Hepatocyte (in vitro differentiated cells): ENCODE results near the gene EIF4E3. TPM values are rescaled to one million over a fixed set of nuclear protein-coding genes. Genes with fewer than 3 reads are reported as not detected.

Experiments
- DNase-seq: peaks from one replicate; pipeline ENCODE4 v3.0.0-alpha.2; 2016; ENCODE audit warnings: low spot score
- H2AFZ ChIP-seq: fragments of 200-600 bp; sonication (generic); 2 replicates; pipeline ENCODE4 v1.6.0; 2016; ENCODE audit warnings: antibody characterized with exemption, mild to moderate bottlenecking
- H3K27ac ChIP-seq: fragments of 200-600 bp; sonication (generic); 2 replicates; pipeline ENCODE4 v1.5.1; 2016; ENCODE audit warnings: mild to moderate bottlenecking
- H3K27me3 ChIP-seq: fragments of 200-600 bp; sonication (generic); 2 replicates; pipeline ENCODE4 v1.6.1; 2016
- H3K36me3 ChIP-seq: fragments of 200-600 bp; sonication (generic); replicated peaks from 2 replicates; pipeline ENCODE4 v1.5.1; 2016; ENCODE audit warnings: low read depth; ENCODE audit not compliant: insufficient read depth
- H3K4me1 ChIP-seq: fragments of 200-600 bp; sonication (generic); 2 replicates; pipeline ENCODE4 v1.5.1; 2016; ENCODE audit warnings: mild to moderate bottlenecking, moderate library complexity; ENCODE audit not compliant: insufficient read depth
- H3K4me2 ChIP-seq: fragments of 200-600 bp; sonication (generic); 2 replicates; pipeline ENCODE4 v1.6.0; 2016
- H3K4me3 ChIP-seq: fragments of 200-600 bp; sonication (generic); 2 replicates; pipeline ENCODE4 v1.5.1; 2016; ENCODE audit warnings: mild to moderate bottlenecking
- H3K79me2 ChIP-seq: fragments of 200-600 bp; sonication (generic); 2 replicates; pipeline ENCODE4 v1.6.0; 2017; ENCODE audit warnings: mild to moderate bottlenecking
- H3K9me2 ChIP-seq: fragments of 200-600 bp; sonication (generic); replicated peaks from 2 replicates; pipeline ENCODE4 v1.6.0; 2017; ENCODE audit warnings: mild to moderate bottlenecking; ENCODE audit not compliant: insufficient read depth
- H3K9me3 ChIP-seq: fragments of 200-600 bp; sonication (generic); 2 replicates; pipeline ENCODE4 v1.5.1; 2016; ENCODE audit warnings: low read depth, mild to moderate bottlenecking
- H4K20me1 ChIP-seq: fragments of 200-600 bp; sonication (generic); 2 replicates; pipeline ENCODE4 v1.6.0; 2016; ENCODE audit warnings: mild to moderate bottlenecking; ENCODE audit not compliant: insufficient read depth, poor library complexity, severe bottlenecking
- CTCF ChIP-seq: fragments of 200-600 bp; sonication (generic); IDR thresholded peaks from 2 replicates; pipeline ENCODE4 v1.5.1; 2016; ENCODE audit warnings: antibody characterized with exemption, mild to moderate bottlenecking; ENCODE audit not compliant: poor library complexity
- EZH2 ChIP-seq: fragments of 200-600 bp; sonication (generic); IDR thresholded peaks from 2 replicates; pipeline ENCODE4 v1.6.1; 2016; ENCODE audit warnings: antibody characterized with exemption, mild to moderate bottlenecking, borderline replicate concordance
- EZH2phosphoT487 ChIP-seq: fragments of 200-600 bp; sonication (generic); IDR thresholded peaks from one replicate; pipeline ENCODE4 v1.6.1; 2018; ENCODE audit warnings: antibody characterized with exemption, mild to moderate bottlenecking, low read depth, moderate library complexity; ENCODE audit not compliant: unreplicated experiment, severe bottlenecking
- WGBS: methylation state at CpG from one replicate; pipeline ENCODE4 v1.1.6; 2016; ENCODE audit warnings: low lambda C conversion rate; ENCODE audit errors: missing lambda C conversion rate; 5-methylcytosine and 5-hydroxymethylcytosine counted together
- polyA plus RNA-seq: library from polyadenylated mRNA; unstranded; fragments of >200 nt; fragmentation: Nextera tagmentation; extraction: Ambion mirVana; gene quantifications from 2 replicates; pipeline ENCODE4 v1.2.1, GENCODE V29; 2016
- total RNA-seq: library from RNA; depleted of rRNA; stranded (reverse); fragments of >200 nt; gene quantifications from 2 replicates; pipeline ENCODE4 v1.2.3, GENCODE V29; 2014

Gene EIF4E3
- total and polyA plus RNA-seq, 2 experiments from 2014 or later = 4.1 to 7.4 TPM

GRCh38 chr3:71628522-71628921 is 96.7 kb downstream of the EIF4E3 start:
- H3K27me3 ChIP-seq = no peaks in the 10 kb centered on the region
- no peak overlapping the region for H3K4me3 ChIP-seq
- H3K9me3 ChIP-seq = no peaks in the 10 kb centered on the region
- no peaks in the 10 kb centered on the region for H3K9me2 ChIP-seq
- TF ChIP-seq EZH2phosphoT487 (no peak), CTCF (no peak), EZH2 (no peak)
- H4K20me1 ChIP-seq = no peaks in the 10 kb centered on the region
- H3K4me2 ChIP-seq = no peak overlapping the region
- WGBS = 89% methylated on average over 6 of the region's 6 CpGs
- no peaks in the 10 kb centered on the region for H3K4me1 ChIP-seq
- no peak overlapping the region for H2AFZ ChIP-seq
- no peak overlapping the region for H3K27ac ChIP-seq
- DNase-seq = no peak
- no peaks in the 10 kb centered on the region for H3K79me2 ChIP-seq
- H3K36me3 ChIP-seq = no peaks in the 10 kb centered on the region

- H3K27me3 ChIP-seq = peaks cover 4% of the 10 kb centered on the region
- no peaks in the 10 kb centered on the region for H3K79me2 ChIP-seq
- DNase-seq = no peak
- H3K4me3 ChIP-seq = no peak overlapping the region
- no peaks in the 10 kb centered on the region for H3K4me1 ChIP-seq
- H3K27ac ChIP-seq = no peak overlapping the region
- H2AFZ ChIP-seq = no peak overlapping the region
- no peaks in the 10 kb centered on the region for H3K9me2 ChIP-seq
- no peaks in the 10 kb centered on the region for H4K20me1 ChIP-seq
- no peak overlapping the region for H3K4me2 ChIP-seq
- TF ChIP-seq EZH2 (no peak), CTCF (no peak), EZH2phosphoT487 (no peak)
- no peaks in the 10 kb centered on the region for H3K9me3 ChIP-seq
- H3K36me3 ChIP-seq = no peaks in the 10 kb centered on the region
Measured at GRCh38 chr3:71625676-71626075, 99.5 kb downstream of the EIF4E3 start.

Other genes starting within 250 kb of the EIF4E3 start
- 94.2 and 99.8 TPM in 2 replicates for gene FOXP1, start 141.7 kb downstream of the EIF4E3 start, total RNA-seq
- 76.8 and 91.5 TPM in 2 replicates for gene FOXP1, start 141.7 kb downstream of the EIF4E3 start, polyA plus RNA-seq
- 1.4 and 3.1 TPM in 2 replicates for gene GPR27, start 28.5 kb upstream of the EIF4E3 start, total RNA-seq
- 2.2 and 2.9 TPM in 2 replicates for gene GPR27, start 28.5 kb upstream of the EIF4E3 start, polyA plus RNA-seq
- gene PROK2, start 59.7 kb upstream of the EIF4E3 start, total RNA-seq = not detected in 2 replicates
- gene PROK2, start 59.7 kb upstream of the EIF4E3 start, polyA plus RNA-seq = 0.29 TPM in 1 of 2 replicates, not detected in the other